NCI-H2227 (cell line): ENCODE data around the gene RFPL4A.
"Not testable (repeated sequence)": the region's sequence is repeated elsewhere in the genome, so short reads cannot be mapped to it uniquely, and the experiment has no call there.

Source experiments
- DNase-seq: peaks from one replicate; lab custom pipeline; 2025; ENCODE audit not compliant: unreplicated experiment; lab: John Stamatoyannopoulos, UW

The RFPL4A gene

GRCh38 chr19:55758797-55759196, at the start of gene RFPL4A:
Gene RFPL4A, plus strand, starts transcription at chr19:55759097. Its CDS starts 2,704 bp downstream, at chr19:55761801.
- not testable (repeated sequence) for DNase-seq

DNA sequence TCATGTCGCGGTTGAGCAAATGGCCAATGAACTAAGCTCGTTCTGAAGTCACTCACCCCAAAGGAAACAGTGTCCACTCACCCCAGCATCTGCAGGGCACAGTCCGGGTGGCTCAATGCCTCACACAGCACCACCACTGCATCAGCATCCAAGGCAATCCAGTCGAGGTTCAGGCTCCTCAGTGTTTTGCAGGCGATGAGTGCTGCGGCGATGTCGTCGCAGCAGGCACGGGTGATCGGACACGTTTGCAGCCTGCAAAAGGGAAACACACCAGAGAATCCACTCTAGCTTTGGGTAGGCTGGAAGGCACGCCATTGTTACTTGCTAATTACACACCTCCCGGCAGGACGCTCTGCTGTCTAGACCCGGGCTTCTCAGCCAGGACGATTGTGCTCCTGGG, 47.2 kb upstream of the RFPL4A start:
- DNase-seq = no peak

GRCh38 chr19:55712804-55713631, 45.9 kb upstream of the RFPL4A start:
- DNase-seq = no peak

- DNase-seq = no peak
Observed at GRCh38 chr19:55716531-55716930, 42.4 kb upstream of the RFPL4A start.

DNA sequence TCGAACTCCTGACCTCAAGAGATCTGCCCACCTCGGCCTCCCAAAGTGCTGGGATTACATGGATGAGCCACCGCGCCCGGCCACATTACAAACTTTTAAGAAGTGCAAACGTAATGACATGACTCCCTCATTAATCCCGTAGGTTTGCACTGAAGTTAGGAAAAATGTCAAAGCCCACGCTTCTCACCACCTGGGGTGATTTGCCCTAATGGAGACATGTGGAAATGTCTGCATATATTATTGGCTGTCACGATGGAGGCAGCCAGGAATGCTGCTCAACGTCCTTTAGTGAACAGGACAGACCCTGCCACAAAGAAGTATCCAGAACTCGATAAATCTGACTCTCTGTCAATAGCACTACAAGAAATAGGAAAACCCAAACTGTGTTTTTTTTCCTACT, 41.6 kb upstream of the RFPL4A start:
- no peak for DNase-seq

GRCh38 chr19:55717879-55718711, 40.8 kb upstream of the RFPL4A start:
- DNase-seq = not testable (repeated sequence)

- no peak for DNase-seq
Observed at GRCh38 chr19:55720214-55720746, 38.6 kb upstream of the RFPL4A start.

DNA sequence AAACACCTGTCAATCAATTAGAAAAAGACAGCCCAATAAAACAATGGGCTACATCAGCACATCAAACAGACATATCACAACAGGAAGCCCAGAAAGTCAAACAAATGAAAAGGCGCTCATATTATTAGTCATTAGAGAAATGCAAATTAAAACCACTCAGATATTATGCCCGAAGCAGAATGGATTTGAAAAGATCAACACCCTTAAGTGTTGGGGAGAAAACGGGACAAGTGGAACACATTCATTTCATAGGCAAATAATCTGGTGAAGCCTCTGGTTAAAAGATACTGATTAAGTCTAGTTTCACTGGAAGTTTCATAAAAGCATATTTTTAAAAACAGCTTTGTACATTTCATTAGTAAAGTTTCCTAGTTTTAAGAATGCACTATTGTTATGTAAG, 38.1 kb upstream of the RFPL4A start:
- DNase-seq = no peak

DNA sequence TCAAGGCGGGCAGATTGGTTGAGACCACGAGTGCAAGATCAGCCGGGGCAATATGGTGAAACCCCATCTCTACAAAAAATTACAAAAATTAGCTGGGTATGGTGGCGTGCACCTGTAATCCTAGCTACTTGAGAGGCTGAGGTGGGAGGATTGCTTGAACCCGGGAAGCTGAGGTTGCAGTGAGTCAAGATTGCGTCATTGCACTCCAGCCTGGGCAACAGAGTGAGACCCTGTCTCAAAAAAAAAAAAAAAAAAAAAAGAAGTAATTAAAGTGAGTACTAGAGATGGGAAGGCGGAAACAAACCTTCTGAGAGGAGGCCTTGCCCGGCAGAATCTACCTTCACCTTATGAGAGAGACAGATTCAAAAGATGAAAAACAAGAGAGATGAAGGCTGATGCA, 35.4 kb upstream of the RFPL4A start:
- DNase-seq = no peak

DNA sequence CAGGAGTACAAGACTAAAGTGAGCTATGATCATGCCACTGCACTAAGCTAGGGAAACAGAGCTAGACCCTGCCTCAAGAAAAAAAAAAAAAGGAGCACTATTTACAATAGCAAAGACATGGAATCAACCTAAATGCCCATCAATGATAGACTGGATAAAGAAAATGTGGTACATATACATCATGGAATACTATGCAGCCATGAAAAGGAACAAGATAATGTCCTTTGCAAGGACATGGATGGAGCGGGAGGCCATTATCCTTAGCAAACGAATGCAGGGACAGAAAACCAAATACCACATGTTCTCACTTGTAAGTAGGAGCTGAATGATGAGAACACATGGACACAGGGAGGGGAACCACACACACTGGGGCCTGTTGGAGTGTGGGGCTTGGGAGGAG, 28.5 kb upstream of the RFPL4A start:
- DNase-seq = not testable (repeated sequence)

DNA sequence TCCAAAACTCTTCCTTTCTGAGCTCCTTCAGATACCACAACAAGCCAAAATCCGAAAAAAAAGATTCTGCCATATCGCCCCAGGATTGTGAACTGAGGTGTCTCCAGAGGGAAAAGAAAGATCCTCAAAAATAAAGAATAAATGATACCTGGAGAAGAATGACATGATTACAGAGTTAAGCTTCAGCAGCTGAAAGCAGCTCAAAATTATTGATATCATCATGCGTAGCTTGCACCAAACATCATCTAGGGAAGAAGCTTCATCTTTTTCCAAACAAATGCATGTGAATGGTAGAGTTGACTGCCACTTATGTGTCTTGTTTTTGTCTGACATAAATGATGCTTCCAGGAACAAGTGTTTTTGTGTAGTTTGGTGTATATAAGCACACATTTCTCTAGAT, 20.6 kb upstream of the RFPL4A start, which contains the start of gene NLRP9:
Gene NLRP9, minus strand, starts transcription at position 101 of the 400 bp plus-strand sequence. Its CDS starts 28 bp downstream, at position 73.
- DNase-seq = no peak

DNA sequence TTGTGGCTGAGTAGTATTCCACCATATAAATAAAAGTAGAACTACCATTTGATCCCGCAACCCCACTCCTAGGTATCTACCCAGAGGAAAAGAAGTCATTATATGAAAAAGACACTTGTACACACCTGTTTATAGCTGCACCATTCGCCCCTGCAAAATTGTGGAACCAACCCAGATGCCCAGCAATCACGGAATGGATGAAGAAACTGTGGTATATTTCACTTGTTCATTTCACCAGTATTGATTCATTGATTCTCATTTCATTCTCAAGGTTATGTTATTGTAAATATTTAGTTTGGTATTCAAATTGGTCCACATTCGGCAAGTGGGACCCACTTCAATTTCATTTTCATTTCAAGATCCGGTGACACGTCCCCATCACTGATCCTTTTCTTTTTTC, 8.2 kb upstream of the RFPL4A start:
- no peak for DNase-seq

DNA sequence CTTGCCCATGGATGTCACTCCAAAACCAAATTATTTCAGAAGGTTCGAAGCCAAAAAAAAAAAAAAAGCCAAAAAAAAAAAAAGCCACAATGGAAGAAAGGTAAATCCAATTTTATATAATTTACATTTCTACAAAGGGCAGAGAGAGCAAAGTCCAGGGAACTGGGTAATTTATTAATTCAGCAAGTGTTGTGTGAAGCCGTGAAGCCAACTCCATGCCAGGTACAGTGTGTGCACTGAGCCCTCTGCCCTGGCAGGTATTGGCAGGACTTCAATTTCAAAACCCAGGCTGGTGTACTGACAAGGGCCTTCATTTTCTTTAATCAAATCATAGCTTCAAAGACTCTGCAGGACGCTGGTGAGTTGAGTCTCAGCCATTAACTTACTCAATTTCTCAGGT, 5.5 kb upstream of the RFPL4A start:
- no peak for DNase-seq

DNA sequence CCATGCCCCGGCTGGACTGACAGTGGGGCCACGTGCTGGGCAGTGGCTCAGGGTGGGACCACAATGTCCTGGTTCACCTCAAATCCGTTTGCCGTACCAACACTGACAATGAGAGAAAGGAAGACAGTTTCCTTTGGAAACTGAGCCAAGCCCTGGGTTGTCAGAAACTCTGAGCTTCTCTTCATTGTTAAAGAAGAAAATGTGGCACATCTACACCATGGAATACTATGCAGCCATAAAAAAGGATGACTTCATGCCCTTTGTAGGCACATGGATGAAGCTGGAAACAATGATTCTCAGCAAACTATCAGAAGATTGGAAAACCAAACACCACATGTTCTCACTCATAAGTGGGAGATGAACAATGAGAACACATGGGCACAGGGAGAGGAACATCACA, 2.1 kb upstream of the RFPL4A start:
- DNase-seq = not testable (repeated sequence)

- no peak for DNase-seq
Observed at GRCh38 chr19:55766466-55766865, 7.6 kb downstream of the RFPL4A start.

- DNase-seq = not testable (repeated sequence)
Observed at GRCh38 chr19:55768818-55769217, 9.9 kb downstream of the RFPL4A start, which contains the start of gene RFPL4AL1. Gene RFPL4AL1, plus strand, starts transcription at chr19:55769118. Its CDS starts 2,687 bp downstream, at chr19:55771805.

DNA sequence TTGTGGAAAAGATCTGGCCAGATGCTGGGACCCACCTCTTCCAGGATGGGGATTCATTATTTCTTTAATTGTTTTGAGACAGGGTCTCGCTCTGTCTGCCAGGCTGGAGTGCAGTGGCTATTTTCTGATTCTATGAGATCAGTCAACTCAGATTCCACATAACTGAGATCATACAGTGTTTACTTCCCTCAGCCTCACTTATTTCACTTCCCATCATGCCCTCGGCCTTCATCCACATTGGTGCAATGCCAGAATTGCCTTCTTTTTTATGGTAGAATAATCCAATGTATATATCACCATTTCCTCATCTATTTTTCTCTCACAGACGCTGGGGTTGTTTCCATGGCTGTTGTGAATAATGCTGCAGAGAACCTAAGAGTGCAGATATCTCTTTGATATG, 10.7 kb downstream of the RFPL4A start:
- DNase-seq = not testable (repeated sequence)

- DNase-seq = peak; percentile 26
Observed at GRCh38 chr19:55777528-55777927, 18.6 kb downstream of the RFPL4A start.

- DNase-seq = no peak
Observed at GRCh38 chr19:55778331-55778730, 19.4 kb downstream of the RFPL4A start.

- no peak for DNase-seq
Observed at GRCh38 chr19:55781112-55781511, 22.2 kb downstream of the RFPL4A start.

GRCh38 chr19:55795021-55795420, 36.1 kb downstream of the RFPL4A start:
- no peak for DNase-seq

- no peak for DNase-seq
Observed at GRCh38 chr19:55801416-55801815, 42.5 kb downstream of the RFPL4A start.
